NCI-H82 treated with DMSO at 0.1 percent for 48 hours (cell line): ENCODE measurements around the gene CLDN7.

Experiments
- DNase-seq: peaks from one replicate; lab custom pipeline; 2025; ENCODE audit not compliant: unreplicated experiment; lab: John Stamatoyannopoulos, UW

The CLDN7 gene

GRCh38 chr17:7221278-7222092, 40.8 kb downstream of the CLDN7 start:
- no peak for DNase-seq

- DNase-seq, result no peak
Observed at GRCh38 chr17:7220593-7221277, 41.5 kb downstream of the CLDN7 start.

GRCh38 chr17:7219812-7220592, 42.3 kb downstream of the CLDN7 start, which contains the start of the genes ACADVL and DLG4:
TSS of gene ACADVL (plus strand) at chr17:7219938. CDS start at chr17:7219985, 47 bp downstream.
TSS of gene DLG4 (minus strand) at chr17:7219836.
- DNase-seq, result peak; percentile 60

- no peak for DNase-seq
Observed at GRCh38 chr17:7219229-7219811, 43.0 kb downstream of the CLDN7 start.

- DNase-seq, result peak; percentile 90
Observed at GRCh38 chr17:7218758-7219157, 43.5 kb downstream of the CLDN7 start.

GRCh38 chr17:7218166-7218565, 44.1 kb downstream of the CLDN7 start:
- no peak for DNase-seq

- DNase-seq, result peak; percentile 51
Observed at GRCh38 chr17:7217113-7217987, 44.9 kb downstream of the CLDN7 start.

- DNase-seq, result no peak
Observed at GRCh38 chr17:7216242-7217112, 45.8 kb downstream of the CLDN7 start.

GRCh38 chr17:7215652-7216180, 46.6 kb downstream of the CLDN7 start:
- DNase-seq, result peak; percentile 40

- no peak for DNase-seq
Observed at GRCh38 chr17:7215136-7215638, 47.1 kb downstream of the CLDN7 start.

GRCh38 chr17:7214300-7215135, 47.8 kb downstream of the CLDN7 start:
- peak; percentile 98 for DNase-seq

GRCh38 chr17:7213895-7214299, 48.4 kb downstream of the CLDN7 start:
- DNase-seq, result peak; percentile 93

GRCh38 chr17:7211491-7212273, 50.6 kb downstream of the CLDN7 start:
- peak; percentile 36 for DNase-seq
